Hematopoietic multipotent progenitor cell treated with erythropoietin and hydrocortisone succinate and interleukin-3 and kit ligand, for 15 days (in vitro differentiated cells): ENCODE results near the gene RANBP9.
A peak's percentile ranks its signal among the peaks of the same experiment; 100 is the strongest.

ENCODE experiments used
- DNase-seq: peaks from one replicate; pipeline ENCODE4 v3.0.0-alpha.2; 2015; ENCODE audit warnings: low spot score

Gene RANBP9

DNA sequence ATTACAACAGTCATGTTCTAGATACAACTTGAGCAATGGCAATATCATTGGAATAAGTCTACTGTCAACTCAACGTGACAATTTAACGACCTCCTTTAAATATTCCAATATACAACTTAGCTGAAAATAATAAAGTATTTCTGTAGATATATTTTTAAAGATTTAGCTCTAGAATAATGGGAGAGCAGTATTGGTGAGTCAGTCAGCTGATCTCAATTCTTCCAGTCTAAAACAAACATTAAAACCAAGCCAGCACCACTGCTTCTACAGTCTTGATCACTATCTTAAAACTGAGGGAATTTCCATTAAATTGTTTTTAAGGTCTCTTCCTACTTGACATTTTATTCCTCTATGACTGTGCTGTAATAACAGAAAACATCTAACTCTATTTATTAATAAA, 58.3 kb downstream of the RANBP9 start:
- DNase-seq: no peak

DNA sequence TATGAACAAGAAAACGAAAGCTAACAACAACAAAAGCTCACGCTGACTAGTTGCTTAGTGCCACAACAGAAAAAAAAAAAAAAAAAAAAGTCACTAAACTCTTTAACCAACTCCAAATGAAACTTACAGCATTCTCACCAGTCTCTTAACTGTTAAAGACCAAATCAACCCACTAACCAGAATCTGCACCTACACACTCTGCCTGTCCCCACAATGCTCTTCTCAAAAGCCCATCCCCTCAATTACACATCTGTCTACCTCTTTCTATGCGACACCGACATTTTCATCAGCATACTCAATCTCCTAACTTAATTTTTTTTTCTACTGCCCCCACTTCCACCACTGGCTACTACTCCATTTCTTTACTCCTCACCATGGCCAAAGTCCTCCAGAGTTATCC, 62.2 kb downstream of the RANBP9 start:
- DNase-seq: no peak

DNA sequence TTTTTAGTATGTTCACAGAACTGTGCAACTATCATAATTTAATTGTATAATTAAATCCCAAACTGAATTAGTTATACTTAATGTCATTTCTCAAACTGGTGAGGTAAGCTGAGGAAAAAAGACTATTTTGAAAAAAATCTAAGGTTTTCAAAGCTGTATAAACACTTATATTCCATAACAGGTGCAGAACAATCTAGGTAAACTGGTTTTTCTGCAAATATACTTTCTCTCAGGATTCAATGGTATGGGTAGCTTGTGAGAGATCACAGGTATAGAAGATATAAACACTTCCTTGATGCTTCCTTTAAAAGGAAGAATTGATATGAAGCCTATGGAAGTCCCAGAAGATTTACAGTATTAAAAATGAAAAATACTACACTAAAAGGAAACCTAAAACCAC, 62.8 kb downstream of the RANBP9 start:
- DNase-seq: no peak

DNA sequence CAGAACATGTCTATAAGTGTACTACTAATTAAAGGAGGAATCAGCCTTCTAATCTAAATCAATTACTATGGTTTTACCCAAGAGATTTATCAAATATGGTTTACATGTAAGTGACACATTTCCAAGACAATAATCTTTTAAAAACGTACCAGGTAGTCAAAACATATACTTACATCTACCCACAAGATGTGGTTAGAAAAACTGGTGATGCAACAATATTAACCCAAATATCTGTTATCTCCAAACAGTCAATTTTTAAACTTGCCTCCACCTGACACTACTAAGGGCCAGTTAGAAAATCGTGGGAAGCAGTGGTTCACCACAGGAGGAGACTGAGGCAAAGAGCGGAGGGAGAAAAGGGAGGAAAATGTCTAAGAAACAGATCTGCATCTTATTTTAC, 68.5 kb downstream of the RANBP9 start:
- no peak for DNase-seq

DNA sequence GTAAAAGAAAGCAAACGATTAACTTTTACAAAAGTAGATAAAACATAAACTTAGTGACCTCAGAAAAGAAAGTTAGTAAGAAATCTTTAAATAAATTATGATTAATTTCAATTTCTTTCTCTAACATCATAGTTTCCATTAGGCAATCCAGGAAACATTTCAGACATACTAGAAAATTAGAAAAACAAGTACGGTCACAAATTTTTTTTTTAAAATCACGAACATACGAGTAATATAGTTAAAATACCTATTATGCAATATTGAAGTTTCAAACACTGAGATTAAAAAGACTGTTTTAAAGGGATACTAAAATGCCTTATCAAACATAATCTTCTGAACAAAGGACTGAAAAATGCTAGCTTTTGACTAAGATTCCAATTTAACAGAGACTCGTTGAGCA, 70.3 kb downstream of the RANBP9 start:
- no peak for DNase-seq

DNA sequence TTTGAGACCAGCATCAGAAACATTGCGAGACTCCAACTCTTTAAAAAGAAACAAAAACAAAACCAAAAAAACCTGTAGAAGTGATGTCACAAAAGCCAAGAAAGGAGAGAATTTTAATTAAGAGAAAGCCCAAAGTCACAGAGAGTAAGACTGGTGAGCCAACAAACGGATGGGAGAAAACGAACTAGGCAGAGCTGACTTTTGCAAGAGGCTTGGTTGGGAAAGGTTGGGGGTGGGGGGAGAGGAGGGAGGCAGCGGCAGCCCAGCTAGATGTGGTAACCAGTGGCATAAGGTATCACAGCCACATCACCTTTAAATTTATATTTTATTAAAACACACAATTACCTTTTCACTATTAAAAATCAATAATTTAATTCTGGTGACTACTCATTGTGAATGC, 73.0 kb downstream of the RANBP9 start:
- no peak for DNase-seq

DNA sequence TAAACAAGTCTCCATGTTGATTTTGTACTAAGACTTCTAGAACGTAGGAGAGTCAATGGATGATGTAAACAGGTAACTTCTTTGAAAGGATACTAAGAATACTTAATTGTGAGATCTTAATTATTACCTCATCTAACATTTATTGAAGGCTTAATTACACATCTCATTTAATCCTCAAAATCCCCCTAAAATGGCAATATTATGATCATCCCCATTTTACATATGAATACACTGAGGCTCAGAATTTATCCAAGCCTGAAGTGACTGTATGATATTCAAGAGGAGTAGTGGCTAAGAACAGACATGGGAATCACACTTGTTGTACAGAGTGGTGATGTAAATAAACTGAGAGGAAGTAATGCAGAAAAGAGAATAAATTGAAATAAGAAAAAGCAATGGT, 73.6 kb downstream of the RANBP9 start:
- DNase-seq: no peak

DNA sequence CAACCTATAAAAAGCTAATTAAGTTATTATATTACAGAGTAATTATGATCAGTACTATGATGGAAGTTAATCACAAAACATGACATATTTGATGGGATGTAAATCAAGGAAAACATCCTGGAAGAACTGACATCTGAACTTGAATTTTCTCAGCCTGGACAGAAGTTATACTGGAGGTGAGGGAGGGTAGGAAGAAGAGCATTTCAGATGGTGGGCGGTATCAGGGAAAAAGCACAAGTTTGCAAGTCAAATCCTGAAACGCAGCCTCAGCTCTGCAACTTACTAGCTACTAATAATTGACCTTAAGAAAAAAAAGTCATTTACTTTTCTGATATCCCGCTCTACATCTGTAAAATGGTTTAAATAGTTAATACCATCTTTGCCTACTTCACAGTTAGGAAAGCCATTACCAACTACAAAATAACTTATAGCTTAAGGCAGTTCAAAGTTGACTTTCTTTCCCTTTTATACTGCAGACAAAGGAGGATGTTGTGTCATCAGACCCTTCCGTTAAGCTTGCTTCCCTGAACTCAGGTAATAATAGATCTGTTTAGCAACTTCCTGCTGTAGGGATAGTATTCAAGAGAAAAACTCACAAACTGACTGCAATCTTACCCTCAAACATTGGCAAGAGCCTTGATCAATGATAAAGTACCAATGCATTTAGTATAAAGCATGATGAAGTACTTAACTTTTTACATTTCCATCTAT, 75.5 kb downstream of the RANBP9 start:
- no peak for DNase-seq

DNA sequence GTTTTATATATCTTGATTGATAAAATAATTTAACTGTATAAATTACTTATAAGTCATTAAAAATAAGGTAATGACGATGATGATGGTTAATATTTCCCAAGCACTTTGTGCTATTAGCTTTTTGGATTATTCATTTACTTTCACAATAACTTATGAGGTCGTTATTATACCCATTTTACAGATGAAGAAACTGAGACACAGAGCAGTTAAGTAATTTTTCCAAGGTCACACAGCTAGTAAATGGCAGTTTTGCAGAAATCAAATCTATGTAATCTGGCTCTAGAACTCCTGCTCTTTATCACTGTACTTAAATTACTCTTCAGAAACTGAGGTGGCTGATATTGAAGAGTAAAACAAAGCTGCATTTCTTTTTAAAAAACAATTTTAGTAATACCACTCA, 78.3 kb downstream of the RANBP9 start:
- DNase-seq: no peak

DNA sequence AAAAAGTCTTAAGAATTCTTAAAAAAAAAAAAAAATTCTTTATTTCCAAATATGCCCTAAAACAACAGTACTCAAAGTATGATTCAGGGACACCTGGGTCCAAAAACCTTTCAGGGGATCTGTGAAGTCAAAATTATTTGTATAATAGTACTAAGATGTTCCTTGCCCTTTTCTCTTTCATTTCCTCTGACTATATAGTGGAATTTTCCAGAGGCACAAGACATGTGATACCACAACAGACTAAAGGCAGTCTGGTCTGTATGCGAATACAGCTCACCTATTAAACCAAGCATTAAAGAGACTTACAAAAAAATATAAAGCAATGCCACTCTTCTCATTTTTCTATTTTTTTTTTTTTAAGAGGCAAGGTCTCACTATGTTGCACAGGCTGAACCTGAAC, 81.1 kb downstream of the RANBP9 start:
- DNase-seq: no peak

DNA sequence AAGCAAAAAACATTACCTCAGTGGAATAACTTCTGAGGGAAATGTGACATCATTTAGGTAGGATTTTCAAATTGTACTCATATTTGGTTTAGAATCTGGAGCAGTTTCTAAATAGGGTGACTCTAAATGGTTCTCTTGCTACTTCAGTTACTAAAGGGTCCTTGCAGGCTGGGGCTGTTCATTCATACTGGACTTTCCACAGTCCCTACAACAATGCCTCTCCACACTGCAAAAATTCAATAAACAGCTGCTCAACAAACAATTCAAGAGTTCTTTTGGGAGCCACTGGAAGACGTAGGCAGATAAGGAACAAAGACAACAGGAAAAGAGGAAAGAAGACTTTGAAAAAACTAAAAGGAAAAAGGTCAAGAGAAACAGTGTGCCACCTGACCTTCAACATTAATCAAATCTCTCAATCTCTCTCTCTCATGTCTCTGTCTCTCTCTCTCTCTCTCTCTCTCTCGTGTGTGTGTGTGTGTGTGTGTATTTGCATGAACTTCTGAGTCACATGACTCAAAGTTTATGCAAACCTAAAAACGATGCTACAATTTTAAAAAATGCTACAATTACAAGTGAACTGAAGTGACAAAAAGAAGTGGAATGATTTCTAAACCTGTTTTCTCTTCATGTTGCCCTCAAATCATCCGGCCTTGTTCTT, 82.0 kb downstream of the RANBP9 start:
- no peak for DNase-seq

DNA sequence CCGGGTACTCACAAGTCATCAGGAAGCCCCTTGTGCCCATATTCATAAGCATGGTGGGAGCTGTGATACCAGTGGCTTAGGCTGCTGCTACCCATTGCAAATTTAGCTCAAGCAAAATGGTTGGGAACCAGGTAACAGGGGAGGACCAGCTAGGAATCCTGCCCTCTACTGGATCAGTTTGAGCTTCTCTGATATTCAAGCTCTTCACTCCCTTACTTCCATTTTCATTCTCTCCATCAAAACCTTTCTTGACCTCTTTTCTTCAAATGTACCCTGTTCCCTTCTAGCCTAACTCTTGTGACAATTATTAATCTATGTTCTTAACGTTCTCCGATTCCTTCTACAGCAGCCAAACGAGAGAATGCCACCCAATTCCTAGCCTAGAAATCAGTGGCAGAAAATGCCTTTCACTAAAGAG, 86.8 kb downstream of the RANBP9 start:
- DNase-seq: peak; percentile 62

DNA sequence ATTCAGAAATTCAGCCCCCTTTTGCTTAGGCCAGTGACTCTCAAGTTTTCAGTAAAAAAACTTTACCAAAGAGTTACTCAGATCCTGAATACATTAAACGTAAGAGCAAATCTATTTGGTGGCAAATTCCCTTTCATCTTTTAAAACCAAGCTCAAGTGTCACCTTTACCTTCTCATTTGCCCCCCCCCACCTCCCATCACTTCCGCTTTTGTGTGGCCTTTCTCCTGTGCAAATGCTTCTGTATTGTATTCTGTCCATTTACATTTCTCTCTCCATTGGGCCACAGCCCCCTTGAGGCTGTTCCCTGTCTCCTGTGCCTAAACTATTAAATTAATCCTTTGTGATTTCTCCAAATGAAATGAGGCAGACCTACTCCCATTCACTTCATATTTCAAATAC, 94.6 kb downstream of the RANBP9 start:
- no peak for DNase-seq

DNA sequence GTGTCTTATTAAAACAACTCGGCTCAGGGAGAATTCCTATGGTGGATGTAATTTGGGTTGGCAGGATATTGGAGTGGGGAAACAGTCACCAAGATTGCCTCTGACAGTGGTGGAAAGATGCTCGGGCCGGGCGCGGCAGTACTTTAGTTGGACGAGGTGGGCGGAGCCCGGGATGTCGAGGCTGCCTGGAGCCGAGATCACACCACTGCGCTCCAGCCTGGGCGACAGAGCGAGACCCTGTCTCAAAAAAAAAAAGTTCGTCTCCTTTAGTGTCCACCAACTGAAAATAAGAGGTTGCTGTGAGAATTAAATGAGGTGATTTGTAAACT, 95.9 kb downstream of the RANBP9 start:
- DNase-seq: peak; percentile 55

DNA sequence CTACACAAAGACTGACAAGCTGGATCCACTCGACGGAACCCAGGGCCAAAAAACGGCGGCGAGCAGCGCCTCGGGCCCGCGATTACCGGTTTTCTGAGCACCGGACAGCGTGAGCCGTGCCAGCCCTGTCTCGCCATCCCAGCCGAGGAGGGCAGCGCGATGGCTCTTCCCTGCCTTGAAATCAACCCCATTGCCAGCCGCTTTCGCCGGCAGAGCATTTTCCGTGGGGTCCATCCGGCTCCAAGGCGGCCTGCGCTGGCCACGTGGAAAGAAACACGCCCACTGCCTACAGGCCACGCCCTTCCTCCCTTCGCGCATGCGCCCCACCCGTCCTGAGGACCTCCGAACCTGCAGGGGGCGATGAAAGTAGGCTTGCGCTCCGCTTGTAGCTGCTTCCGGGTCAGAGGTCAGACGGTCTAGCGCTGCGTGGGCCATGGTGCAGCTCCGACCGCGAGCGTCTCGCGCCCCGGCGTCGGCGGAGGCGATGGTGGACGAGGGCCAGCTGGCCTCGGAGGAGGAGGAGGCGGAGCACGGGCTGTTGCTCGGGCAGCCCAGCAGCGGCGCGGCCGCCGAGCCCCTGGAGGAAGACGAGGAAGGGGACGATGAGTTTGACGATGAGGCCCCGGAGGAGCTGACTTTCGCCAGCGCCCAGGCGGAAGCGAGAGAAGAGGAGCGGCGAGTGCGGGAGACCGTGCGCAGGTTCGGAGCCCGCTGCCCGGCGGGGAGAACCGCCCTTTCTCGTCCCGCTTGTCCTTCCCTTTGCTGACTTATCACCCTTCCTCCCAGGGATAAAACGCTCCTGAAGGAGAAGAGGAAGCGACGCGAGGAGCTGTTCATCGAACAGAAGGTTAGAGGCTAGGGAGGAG, 96.5 kb downstream of the RANBP9 start, which contains the start of gene NOL7:
Gene NOL7, plus strand, starts transcription at position 410 of the 866 bp plus-strand sequence. Its CDS starts 24 bp downstream, at position 434.
- DNase-seq: peak; percentile 99

DNA sequence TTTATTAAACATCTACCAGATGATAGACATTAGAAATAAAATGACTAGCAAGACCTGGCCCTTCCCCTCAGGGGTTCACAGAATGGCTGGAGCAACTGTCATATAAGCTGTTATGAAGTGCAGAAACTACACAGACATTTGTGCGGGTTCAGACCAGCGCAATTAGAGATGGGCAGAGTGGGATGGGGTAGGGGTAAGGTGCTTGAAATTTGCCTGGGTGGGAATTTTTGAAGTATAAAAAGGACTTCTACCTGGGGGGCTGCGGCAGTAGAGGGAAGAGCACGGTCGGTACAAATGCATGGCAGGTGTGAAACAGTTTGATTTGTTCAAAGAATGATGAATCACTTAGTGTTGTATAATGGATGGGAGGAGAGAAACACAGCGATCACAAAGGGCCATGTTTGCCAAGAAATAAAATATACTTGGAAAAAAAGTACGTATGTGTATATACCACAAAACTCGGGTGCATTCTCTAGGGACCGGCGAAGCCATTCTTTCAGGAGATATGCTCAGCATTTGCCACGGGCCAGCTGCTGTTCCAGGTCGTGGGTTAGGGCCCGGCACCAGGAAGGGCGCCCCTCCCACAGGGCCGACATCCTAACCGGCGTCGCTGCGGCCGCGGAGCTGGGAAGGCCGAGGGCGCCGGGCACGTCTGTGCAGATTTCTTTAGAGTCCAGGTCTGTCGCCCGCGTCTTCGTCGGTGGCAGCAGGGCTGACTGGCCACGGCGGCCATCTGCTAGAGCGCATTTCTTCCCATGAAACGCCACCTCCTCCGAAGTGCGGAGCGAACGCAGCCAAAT, 97.3 kb downstream of the RANBP9 start:
- DNase-seq: no peak

DNA sequence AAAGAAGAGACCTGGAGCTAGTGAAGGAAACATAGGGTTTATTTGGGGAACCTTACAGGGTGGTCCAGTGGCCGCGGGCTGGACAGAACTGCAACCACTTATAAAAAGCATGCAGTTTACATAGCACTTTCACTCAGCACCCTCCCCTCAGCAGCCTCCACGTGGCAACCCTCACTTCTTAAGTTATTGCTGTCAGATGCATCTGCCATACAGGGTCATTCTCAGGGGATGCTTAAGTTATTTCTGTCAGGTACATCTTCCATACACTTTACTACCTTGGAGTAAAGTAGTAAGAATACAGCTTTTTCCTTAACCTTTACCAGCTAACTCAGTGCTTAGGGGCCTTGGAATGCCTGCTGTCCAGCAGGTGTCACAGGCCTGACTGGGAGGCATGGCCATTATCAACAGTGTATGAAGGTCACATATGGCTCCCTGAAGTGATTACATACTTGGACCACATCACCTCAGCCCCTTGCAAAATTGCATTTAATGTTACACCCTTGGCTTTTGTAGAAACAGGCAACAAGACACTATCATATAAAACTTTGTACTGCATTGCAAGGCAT, 98.5 kb downstream of the RANBP9 start:
- no peak for DNase-seq

DNA sequence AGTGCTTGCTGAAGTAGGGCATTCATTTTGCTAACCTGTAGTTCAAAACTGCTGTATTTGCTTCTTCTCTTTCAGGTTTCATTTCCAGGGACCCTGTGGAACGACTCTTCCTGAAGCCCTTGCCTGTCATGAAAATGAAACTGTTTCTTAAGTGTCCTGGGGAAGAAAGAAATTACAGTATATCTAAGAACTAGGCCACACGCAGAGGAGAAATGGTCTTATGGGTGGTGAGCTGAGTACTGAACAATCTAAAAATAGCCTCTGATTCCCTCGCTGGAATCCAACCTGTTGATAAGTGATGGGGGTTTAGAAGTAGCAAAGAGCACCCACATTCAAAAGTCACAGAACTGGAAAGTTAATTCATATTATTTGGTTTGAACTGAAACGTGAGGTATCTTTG, 99.9 kb downstream of the RANBP9 start:
- DNase-seq: no peak

DNA sequence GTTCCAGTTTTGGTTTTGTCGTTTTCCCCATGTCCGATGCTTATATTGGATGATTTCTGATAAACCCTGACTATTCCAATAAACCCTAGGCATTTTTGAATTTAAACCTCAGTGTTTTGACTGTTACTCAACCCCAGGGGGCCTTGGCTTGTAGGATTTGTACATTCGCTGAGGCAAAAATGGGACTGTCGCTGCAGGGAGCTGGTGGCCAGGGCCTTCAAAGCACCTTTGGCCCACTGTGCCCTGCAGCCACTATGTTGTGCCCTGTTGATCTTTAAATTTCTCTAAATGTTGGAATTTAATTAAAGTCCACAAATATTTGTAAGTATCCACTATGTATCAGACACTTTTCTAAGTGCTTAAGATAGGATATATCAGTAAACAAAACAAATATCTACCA, 106.0 kb downstream of the RANBP9 start:
- DNase-seq: no peak

DNA sequence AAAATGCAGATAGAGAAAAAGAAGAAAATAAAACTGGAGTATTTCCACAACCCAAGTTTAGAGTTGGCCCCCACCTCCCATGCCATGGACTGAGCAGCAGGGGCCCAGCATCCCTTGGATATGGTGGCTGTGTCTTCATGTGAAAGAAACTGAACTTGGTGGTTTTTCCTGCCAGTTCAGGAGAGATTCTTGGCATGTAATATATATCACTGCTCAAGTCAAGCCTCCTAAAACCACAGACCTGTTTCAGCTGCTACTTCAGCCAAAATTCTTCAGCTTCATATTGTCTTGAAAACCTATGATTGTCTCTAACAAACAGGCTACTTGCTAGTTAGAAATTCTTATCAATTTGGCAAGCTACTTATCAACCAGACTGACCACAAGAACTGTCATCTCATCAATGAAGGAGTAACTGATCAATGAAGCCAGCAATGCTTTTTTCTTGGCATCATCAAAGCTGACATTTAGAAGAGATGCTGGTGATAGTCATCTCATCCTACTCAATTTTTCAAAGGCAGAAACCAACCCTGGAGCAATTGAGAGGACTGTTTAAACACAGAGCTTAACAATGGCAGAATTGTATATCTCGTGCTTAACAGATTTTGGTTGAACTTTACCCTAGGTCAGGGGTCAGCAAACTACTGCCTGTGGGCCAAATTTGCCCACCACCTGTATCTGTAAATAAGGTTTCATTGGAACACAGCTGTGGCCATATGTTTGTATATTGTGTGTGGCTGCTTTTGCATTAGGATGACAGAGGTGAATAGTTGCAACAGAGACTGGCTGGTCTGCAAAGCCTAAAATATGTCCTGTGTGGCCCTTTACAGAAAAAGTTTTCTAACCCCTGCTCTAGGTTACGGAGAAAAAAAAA, 106.9 kb downstream of the RANBP9 start:
- no peak for DNase-seq

DNA sequence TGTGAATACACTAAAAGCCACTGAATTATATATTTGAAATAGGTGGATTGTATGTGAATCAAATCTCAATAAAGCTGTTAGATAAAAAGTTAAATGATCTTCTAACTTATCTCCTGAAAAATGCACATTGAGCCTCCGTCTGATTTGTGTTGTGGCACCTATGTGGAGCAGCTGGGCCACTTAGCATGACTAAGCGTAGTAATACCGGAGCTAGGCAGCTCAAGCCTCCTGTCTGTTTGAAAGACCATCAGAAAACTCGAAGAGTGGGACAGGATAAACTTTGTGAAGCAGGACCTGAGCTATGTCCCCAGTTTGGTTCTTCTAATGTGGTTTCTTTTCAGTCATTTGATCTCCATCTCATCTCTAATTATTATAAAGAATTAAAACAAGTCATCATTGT, 107.5 kb downstream of the RANBP9 start:
- DNase-seq: no peak
